ENCODE results near the gene REPS1.

Gene REPS1

GRCh38 chr6:139014945-139015344, 26.9 kb upstream of the REPS1 start:
- TF ChIP-seq CTCF (conservative IDR thresholded peaks at IDR 0.05; ENCODE audit: control insufficient read depth, insufficient read depth, low read depth, low read length), result no peak
- DNase-seq (ENCODE audit: low read depth), result no peak
- H3K4me3 ChIP-seq (ENCODE audit: control insufficient read depth, low read depth, low read length), result no peak overlapping the region

GRCh38 chr6:139013185-139013800, 25.2 kb upstream of the REPS1 start:
- no peak overlapping the region for H3K4me3 ChIP-seq (ENCODE audit: control insufficient read depth, low read depth, low read length)
- no peak for DNase-seq (ENCODE audit: low read depth)

GRCh38 chr6:139011980-139012379, 23.9 kb upstream of the REPS1 start:
- no peak for TF ChIP-seq CTCF (conservative IDR thresholded peaks at IDR 0.05; ENCODE audit: control insufficient read depth, insufficient read depth, low read depth, low read length)
- DNase-seq (ENCODE audit: low read depth), result no peak
- no peak overlapping the region for H3K4me3 ChIP-seq (ENCODE audit: control insufficient read depth, low read depth, low read length)

More at GRCh38 chr6:139013185-139013800, 25.2 kb upstream of the REPS1 start:
- no peak for TF ChIP-seq CTCF (conservative IDR thresholded peaks at IDR 0.05; ENCODE audit: control insufficient read depth, insufficient read depth, low read depth, low read length)

GRCh38 chr6:139010674-139011073, 22.6 kb upstream of the REPS1 start:
- TF ChIP-seq CTCF (conservative IDR thresholded peaks at IDR 0.05; ENCODE audit: control insufficient read depth, insufficient read depth, low read depth, low read length), result no peak
- H3K4me3 ChIP-seq (ENCODE audit: control insufficient read depth, low read depth, low read length), result no peak overlapping the region
- no peak for DNase-seq (ENCODE audit: low read depth)

GRCh38 chr6:139008117-139008516, 20.1 kb upstream of the REPS1 start:
- no peak for DNase-seq (ENCODE audit: low read depth)
- TF ChIP-seq CTCF (conservative IDR thresholded peaks at IDR 0.05; ENCODE audit: control insufficient read depth, insufficient read depth, low read depth, low read length), result no peak
- no peak overlapping the region for H3K4me3 ChIP-seq (ENCODE audit: control insufficient read depth, low read depth, low read length)

- H3K4me3 ChIP-seq (ENCODE audit: control insufficient read depth, low read depth, low read length), result no peak overlapping the region
- no peak for TF ChIP-seq CTCF (conservative IDR thresholded peaks at IDR 0.05; ENCODE audit: control insufficient read depth, insufficient read depth, low read depth, low read length)
- DNase-seq (ENCODE audit: low read depth), result no peak
Observed at GRCh38 chr6:139007428-139007827, 19.4 kb upstream of the REPS1 start.

GRCh38 chr6:139006477-139006876, 18.4 kb upstream of the REPS1 start:
- no peak for DNase-seq (ENCODE audit: low read depth)
- no peak overlapping the region for H3K4me3 ChIP-seq (ENCODE audit: control insufficient read depth, low read depth, low read length)
- no peak for TF ChIP-seq CTCF (conservative IDR thresholded peaks at IDR 0.05; ENCODE audit: control insufficient read depth, insufficient read depth, low read depth, low read length)
